Kidney capillary endothelial cell (primary cell): ENCODE results near the gene MOV10.
"Not testable (repeated sequence)": the region's sequence is repeated elsewhere in the genome, so short reads cannot be mapped to it uniquely, and the experiment has no call there.

ENCODE experiments used
- DNase-seq: peaks from one replicate; pipeline ENCODE4 v3.0.0-alpha.2; 2018; ENCODE audit warnings: low spot score

Gene MOV10

GRCh38 chr1:112674440-112674985 is at the start of gene MOV10:
Gene MOV10 (plus strand): TSS chr1:112674659. CDS start chr1:112674913, 254 bp downstream.
- DNase-seq = peak; percentile 59

- no peak for DNase-seq
Observed at GRCh38 chr1:112625696-112626095, 48.8 kb upstream of the MOV10 start.

- DNase-seq = no peak
Observed at GRCh38 chr1:112626193-112626592, 48.3 kb upstream of the MOV10 start.

GRCh38 chr1:112626887-112627286 is 47.6 kb upstream of the MOV10 start:
- no peak for DNase-seq

GRCh38 chr1:112628516-112628915 is 45.9 kb upstream of the MOV10 start:
- DNase-seq = no peak

- DNase-seq = no peak
Observed at GRCh38 chr1:112629256-112629655, 45.2 kb upstream of the MOV10 start.

GRCh38 chr1:112633628-112634027 is 40.8 kb upstream of the MOV10 start:
- DNase-seq = no peak

- no peak for DNase-seq
Observed at GRCh38 chr1:112634367-112634766, 40.1 kb upstream of the MOV10 start.

GRCh38 chr1:112636056-112636455 is 38.4 kb upstream of the MOV10 start:
- DNase-seq = no peak

- peak; percentile 30 for DNase-seq
Observed at GRCh38 chr1:112636597-112637253, 37.7 kb upstream of the MOV10 start.

- DNase-seq = no peak
Observed at GRCh38 chr1:112637254-112638109, 37.0 kb upstream of the MOV10 start.

GRCh38 chr1:112638110-112638428 is 36.4 kb upstream of the MOV10 start:
- no peak for DNase-seq

GRCh38 chr1:112640437-112640836 is 34.0 kb upstream of the MOV10 start:
- not testable (repeated sequence) for DNase-seq

GRCh38 chr1:112643080-112643479 is 31.4 kb upstream of the MOV10 start:
- DNase-seq = no peak

GRCh38 chr1:112646225-112646624 is 28.2 kb upstream of the MOV10 start:
- DNase-seq = no peak

- no peak for DNase-seq
Observed at GRCh38 chr1:112651205-112651604, 23.3 kb upstream of the MOV10 start.

GRCh38 chr1:112665857-112666256 is 8.6 kb upstream of the MOV10 start:
- DNase-seq = no peak

GRCh38 chr1:112666946-112667345 is 7.5 kb upstream of the MOV10 start:
- no peak for DNase-seq

- no peak for DNase-seq
Observed at GRCh38 chr1:112672009-112672408, 2.5 kb upstream of the MOV10 start.

GRCh38 chr1:112672842-112673241 is 1.6 kb upstream of the MOV10 start:
- DNase-seq = no peak

- DNase-seq = peak; percentile 48
Observed at GRCh38 chr1:112673592-112674439, 643 bp upstream of the MOV10 start.

GRCh38 chr1:112674986-112675727 is 698 bp downstream of the MOV10 start:
- peak; percentile 56 for DNase-seq
